Stomach (tissue), 4 donors: ENCODE data around the gene SLC26A3.

Experiments used
- CTCF ChIP-seq, 7 experiments: fragments of 450-650 bp in 4 of 7; fragments of 200-600 bp in 3 of 7; sonication (generic) in 3 of 7; IDR thresholded peaks; one replicate each; pipeline ENCODE4 v1.5.1; 2016 to 2019; ENCODE audit warnings: antibody characterized with exemption in 7 of 7, control low read depth in 2 of 7, mild to moderate bottlenecking in 1 of 7
- POLR2AphosphoS5 ChIP-seq, 3 donors: sonication (generic); formaldehyde crosslinking; IDR thresholded peaks; one replicate each; pipeline ENCODE4 v1.6.1; 2016; ENCODE audit warnings: antibody characterized with exemption in 3 of 3

GRCh38 chr7:107788662-107789061, 14.4 kb downstream of the SLC26A3 start:
- TF ChIP-seq CTCF (IDR thresholded peaks at IDR 0.05) (no peak), POLR2AphosphoS5 (IDR thresholded peaks at IDR 0.05) (no peak)
